Fibroblast of pulmonary artery (primary cell): ENCODE measurements around the gene DNAJA4.

Source experiments
- DNase-seq: peaks from one replicate; pipeline ENCODE4 v3.0.0-alpha.2; 2010; ENCODE audit warnings: low read depth
- H3K4me3 ChIP-seq: replicated peaks from 2 replicates; pipeline ENCODE4 v1.5.1; 2011; ENCODE audit warnings: low read depth, mild to moderate bottlenecking, control low read depth, low read length, moderate library complexity
- TF ChIP-seq, protein P1 (sequence below): IDR thresholded peaks from 2 replicates; pipeline ENCODE4 v1.5.1; 2011; ENCODE audit warnings: mild to moderate bottlenecking, control low read depth, low read length, inconsistent platforms; ENCODE audit errors: missing control alignments

The DNAJA4 gene

GRCh38 chr15:78276064-78276943, 11.9 kb downstream of the DNAJA4 start:
- no peak overlapping the region for H3K4me3 ChIP-seq
- TF ChIP-seq, protein P1, sequence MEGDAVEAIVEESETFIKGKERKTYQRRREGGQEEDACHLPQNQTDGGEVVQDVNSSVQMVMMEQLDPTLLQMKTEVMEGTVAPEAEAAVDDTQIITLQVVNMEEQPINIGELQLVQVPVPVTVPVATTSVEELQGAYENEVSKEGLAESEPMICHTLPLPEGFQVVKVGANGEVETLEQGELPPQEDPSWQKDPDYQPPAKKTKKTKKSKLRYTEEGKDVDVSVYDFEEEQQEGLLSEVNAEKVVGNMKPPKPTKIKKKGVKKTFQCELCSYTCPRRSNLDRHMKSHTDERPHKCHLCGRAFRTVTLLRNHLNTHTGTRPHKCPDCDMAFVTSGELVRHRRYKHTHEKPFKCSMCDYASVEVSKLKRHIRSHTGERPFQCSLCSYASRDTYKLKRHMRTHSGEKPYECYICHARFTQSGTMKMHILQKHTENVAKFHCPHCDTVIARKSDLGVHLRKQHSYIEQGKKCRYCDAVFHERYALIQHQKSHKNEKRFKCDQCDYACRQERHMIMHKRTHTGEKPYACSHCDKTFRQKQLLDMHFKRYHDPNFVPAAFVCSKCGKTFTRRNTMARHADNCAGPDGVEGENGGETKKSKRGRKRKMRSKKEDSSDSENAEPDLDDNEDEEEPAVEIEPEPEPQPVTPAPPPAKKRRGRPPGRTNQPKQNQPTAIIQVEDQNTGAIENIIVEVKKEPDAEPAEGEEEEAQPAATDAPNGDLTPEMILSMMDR, result no peak
- no peak for DNase-seq

GRCh38 chr15:78280319-78281072, 16.1 kb downstream of the DNAJA4 start:
- TF ChIP-seq, protein P1, result no peak
- no peak for DNase-seq
- H3K4me3 ChIP-seq, result no peak overlapping the region

GRCh38 chr15:78282324-78282723, 18.0 kb downstream of the DNAJA4 start:
- TF ChIP-seq, protein P1, result no peak
- no peak for DNase-seq
- H3K4me3 ChIP-seq, result no peak overlapping the region

- TF ChIP-seq, protein P1, result no peak
- DNase-seq, result no peak
- no peak overlapping the region for H3K4me3 ChIP-seq
These were observed 20.4 kb downstream of the DNAJA4 start for GRCh38 chr15:78284758-78285157.

DNA sequence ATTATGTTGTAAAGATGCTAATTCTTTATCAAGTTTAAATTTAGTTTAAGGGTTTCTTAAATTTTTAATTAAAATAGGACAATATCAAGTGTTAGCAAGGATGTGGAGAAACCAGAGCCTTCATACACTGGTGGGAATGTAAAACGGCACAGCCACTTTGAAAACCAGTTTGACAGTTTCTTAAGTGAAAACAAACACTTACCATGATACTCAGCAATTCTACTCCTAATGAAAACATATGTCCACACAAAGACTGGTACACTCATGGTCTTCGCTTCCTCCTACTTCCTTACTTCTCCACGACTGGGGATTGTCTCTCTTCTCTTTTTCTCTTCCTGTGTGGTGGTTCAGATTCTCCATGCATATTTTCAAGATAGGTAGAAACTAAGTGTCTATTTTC, 25.9 kb downstream of the DNAJA4 start:
- no peak for DNase-seq

GRCh38 chr15:78291052-78291451, 26.7 kb downstream of the DNAJA4 start:
- H3K4me3 ChIP-seq, result no peak overlapping the region
- TF ChIP-seq, protein P1, result no peak
- DNase-seq, result no peak

More for the DNA sequence above, 25.9 kb downstream of the DNAJA4 start:
- TF ChIP-seq, protein P1, result no peak
- no peak overlapping the region for H3K4me3 ChIP-seq
